HG03045 (cell line): ENCODE measurements around the gene TPRA1.
"Not testable (repeated sequence)": the region's sequence is repeated elsewhere in the genome, so short reads cannot be mapped to it uniquely, and the experiment has no call there.

Experiments
- ATAC-seq: cut with Tn5 transposase; IDR thresholded peaks from one replicate; pipeline ENCODE4 v1.9.1; 2021; ENCODE audit warnings: mild to moderate bottlenecking, moderate library complexity; ENCODE audit not compliant: unreplicated experiment

TPRA1 gene

GRCh38 chr3:127539366-127540060 lies 51.0 kb downstream of the TPRA1 start:
- no peak for ATAC-seq

GRCh38 chr3:127538569-127538968 lies 52.0 kb downstream of the TPRA1 start:
- no peak for ATAC-seq

GRCh38 chr3:127536830-127537812 lies 53.4 kb downstream of the TPRA1 start:
- ATAC-seq: no peak

GRCh38 chr3:127535901-127536829 lies 54.4 kb downstream of the TPRA1 start:
- ATAC-seq: no peak

GRCh38 chr3:127535106-127535785 lies 55.3 kb downstream of the TPRA1 start:
- ATAC-seq: no peak

GRCh38 chr3:127534564-127534963 lies 56.0 kb downstream of the TPRA1 start:
- ATAC-seq: no peak

- no peak for ATAC-seq
Measured at GRCh38 chr3:127534161-127534451, 56.4 kb downstream of the TPRA1 start.

GRCh38 chr3:127532561-127533203 lies 57.9 kb downstream of the TPRA1 start:
- ATAC-seq: no peak

GRCh38 chr3:127531821-127532220 lies 58.7 kb downstream of the TPRA1 start:
- ATAC-seq: no peak

GRCh38 chr3:127530863-127531262 lies 59.7 kb downstream of the TPRA1 start:
- ATAC-seq: not testable (repeated sequence)

GRCh38 chr3:127529346-127530188 lies 61.0 kb downstream of the TPRA1 start:
- ATAC-seq: no peak

- ATAC-seq: no peak
Measured at GRCh38 chr3:127525373-127525772, 65.2 kb downstream of the TPRA1 start.

GRCh38 chr3:127524296-127524896 lies 66.1 kb downstream of the TPRA1 start:
- ATAC-seq: no peak
